Ascending aorta (tissue), 2 donors: ENCODE results near the gene TOX3. TPM values are rescaled to one million over a fixed set of nuclear protein-coding genes. Genes with fewer than 3 reads are reported as not detected.

ENCODE experiments used
- DNase-seq, 2 donors: peaks; one replicate each; pipeline ENCODE4 v3.0.0-alpha.2; 2019; ENCODE audit warnings: low spot score in 2 of 2
- H3K27ac ChIP-seq, 2 donors: fragments of 200-600 bp; sonication (generic); one replicate each; pipeline ENCODE4 v1.5.1; 2016 to 2017; ENCODE audit warnings: mild to moderate bottlenecking in 1 of 2
- H3K27me3 ChIP-seq: fragments of 200-600 bp; sonication (generic); one replicate; pipeline ENCODE4 v1.5.1; 2017
- H3K36me3 ChIP-seq, 2 donors: fragments of 200-600 bp; sonication (generic); one replicate each; pipeline ENCODE4 v1.5.1; 2016
- H3K4me1 ChIP-seq, 2 donors: fragments of 200-600 bp; sonication (generic); one replicate each; pipeline ENCODE4 v1.5.1; 2016 to 2017; ENCODE audit warnings: mild to moderate bottlenecking in 1 of 2
- H3K4me3 ChIP-seq, 2 donors: fragments of 200-600 bp; sonication (generic); one replicate each; pipeline ENCODE4 v1.5.1; 2016 to 2017; ENCODE audit warnings: mild to moderate bottlenecking in 1 of 2
- H3K9me3 ChIP-seq, 2 donors: fragments of 200-600 bp; sonication (generic); one replicate each; pipeline ENCODE4 v1.5.1; 2016
- CTCF ChIP-seq, 3 experiments: fragments of 200-600 bp in 2 of 3; fragments of 450-650 bp in 1 of 3; sonication (generic) in 2 of 3; IDR thresholded peaks; one replicate each; pipeline ENCODE4 v1.5.1; 2016 to 2019; ENCODE audit warnings: antibody characterized with exemption in 3 of 3, mild to moderate bottlenecking in 1 of 3, moderate library complexity in 1 of 3
- intact Hi-C: fragments of 100-400 bp; cut with DNase I; formaldehyde crosslinking; loops from one replicate; pipeline ENCODE4 v1.15.1; 2023
- total RNA-seq: library from RNA; depleted of rRNA; stranded (reverse); fragments of >200 nt; gene quantifications from one replicate; pipeline ENCODE4 v1.1.0, GENCODE V29; 2016

Gene TOX3
- total RNA-seq, 1 donor from 2014 or later: not detected

DNA sequence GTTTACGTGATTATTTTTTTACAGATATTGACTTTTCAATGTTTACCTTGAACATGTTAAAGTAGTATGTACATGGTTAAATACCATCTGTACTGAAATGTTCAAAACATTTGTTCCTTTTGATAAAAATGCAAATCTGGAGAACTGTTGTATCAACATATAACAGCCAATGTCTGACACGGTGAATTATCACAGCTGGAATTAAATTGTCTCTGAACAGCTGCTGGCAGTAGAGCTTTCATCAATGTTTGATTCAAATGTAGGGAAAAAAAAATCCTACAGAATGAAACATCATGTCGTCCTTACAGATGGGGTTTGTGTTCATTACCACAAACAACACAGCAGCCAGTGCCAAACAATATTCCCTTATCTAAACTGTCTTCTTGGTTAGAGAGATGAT, 79.9 kb downstream of the TOX3 start:
- Histone ChIP-seq H3K36me3 (no peaks in the 10 kb centered on the region), H3K4me1 (no peaks in the 10 kb centered on the region), H3K27ac (no peak overlapping the region), H3K27me3 (no peaks in the 10 kb centered on the region), H3K9me3 (no peaks in the 10 kb centered on the region), H3K4me3 (no peak overlapping the region)
- TF ChIP-seq CTCF (IDR thresholded peaks at IDR 0.05): no peak
- no peak for DNase-seq
- intact Hi-C loops: no loop called here

DNA sequence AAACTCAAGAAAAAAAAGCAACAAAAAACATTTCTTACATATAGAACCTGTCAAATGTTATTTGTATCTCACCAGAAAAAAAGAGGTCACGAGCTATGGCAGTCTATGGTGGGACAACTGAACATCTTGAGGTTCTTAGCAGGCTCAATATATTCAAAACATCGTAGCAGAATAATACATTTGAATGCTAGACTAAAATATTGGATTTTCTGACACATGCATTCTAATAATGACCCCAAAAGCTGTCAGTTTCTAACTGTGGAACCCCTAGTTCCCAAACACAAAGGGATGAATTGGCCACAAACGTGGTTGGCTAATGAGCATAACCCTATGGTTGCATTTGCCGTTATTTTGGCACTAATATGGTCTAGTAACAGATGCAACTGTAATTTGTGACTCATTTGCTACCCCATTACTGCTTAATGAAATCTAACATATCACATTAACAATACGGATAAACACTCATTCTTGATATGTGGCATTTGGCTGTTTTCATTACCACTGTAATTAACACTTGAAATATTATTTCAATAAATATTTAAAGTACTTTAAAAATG, 81.2 kb downstream of the TOX3 start:
- intact Hi-C loops: no loop called here
- TF ChIP-seq CTCF (IDR thresholded peaks at IDR 0.05): no peak
- Histone ChIP-seq H3K4me1 (no peaks in the 10 kb centered on the region), H3K27ac (no peak overlapping the region), H3K4me3 (no peak overlapping the region), H3K36me3 (no peaks in the 10 kb centered on the region), H3K27me3 (no peaks in the 10 kb centered on the region), H3K9me3 (no peaks in the 10 kb centered on the region)
- no peak for DNase-seq

- no peaks in the 10 kb centered on the region for H3K36me3 ChIP-seq
- no peak for DNase-seq
- intact Hi-C loops: no loop called here
- H3K9me3 ChIP-seq: no peaks in the 10 kb centered on the region
- H3K4me3 ChIP-seq: no peak overlapping the region
- TF ChIP-seq CTCF (IDR thresholded peaks at IDR 0.05): no peak
- H3K27ac ChIP-seq: no peak overlapping the region
- no peaks in the 10 kb centered on the region for H3K27me3 ChIP-seq
- no peaks in the 10 kb centered on the region for H3K4me1 ChIP-seq
These were observed 83.0 kb downstream of the TOX3 start for GRCh38 chr16:52463904-52464303.

DNA sequence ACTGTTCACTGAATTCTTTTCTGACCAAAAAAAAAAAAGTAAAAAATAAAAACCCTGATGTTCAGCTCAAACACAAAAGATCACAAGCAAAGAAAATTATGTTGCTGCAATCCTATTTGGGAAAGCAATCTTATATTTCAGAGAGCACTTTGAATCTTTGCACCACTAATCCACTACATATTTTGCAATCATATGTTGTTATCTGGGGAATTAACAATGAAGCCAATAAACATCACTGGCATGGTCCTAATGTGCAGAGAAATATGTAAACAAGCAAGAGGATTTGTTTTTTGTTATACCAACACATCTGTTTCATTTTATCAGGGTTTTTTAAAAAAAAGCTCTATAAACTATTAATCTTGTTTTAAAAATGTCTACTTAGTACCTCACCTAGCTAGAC, 84.1 kb downstream of the TOX3 start:
- no peaks in the 10 kb centered on the region for H3K9me3 ChIP-seq
- intact Hi-C loops: no loop called here
- H3K27ac ChIP-seq: no peak overlapping the region
- H3K4me1 ChIP-seq: no peaks in the 10 kb centered on the region
- H3K4me3 ChIP-seq: no peak overlapping the region
- no peak for DNase-seq
- H3K36me3 ChIP-seq: no peaks in the 10 kb centered on the region
- H3K27me3 ChIP-seq: no peaks in the 10 kb centered on the region
- TF ChIP-seq CTCF (IDR thresholded peaks at IDR 0.05): no peak

GRCh38 chr16:52460639-52461178, 86.2 kb downstream of the TOX3 start:
- Histone ChIP-seq H3K4me3 (no peak overlapping the region), H3K27me3 (no peaks in the 10 kb centered on the region), H3K36me3 (no peaks in the 10 kb centered on the region), H3K9me3 (no peaks in the 10 kb centered on the region), H3K27ac (no peak overlapping the region), H3K4me1 (no peaks in the 10 kb centered on the region)
- intact Hi-C loops: no loop called here
- TF ChIP-seq CTCF (IDR thresholded peaks at IDR 0.05): no peak
- DNase-seq: no peak

DNA sequence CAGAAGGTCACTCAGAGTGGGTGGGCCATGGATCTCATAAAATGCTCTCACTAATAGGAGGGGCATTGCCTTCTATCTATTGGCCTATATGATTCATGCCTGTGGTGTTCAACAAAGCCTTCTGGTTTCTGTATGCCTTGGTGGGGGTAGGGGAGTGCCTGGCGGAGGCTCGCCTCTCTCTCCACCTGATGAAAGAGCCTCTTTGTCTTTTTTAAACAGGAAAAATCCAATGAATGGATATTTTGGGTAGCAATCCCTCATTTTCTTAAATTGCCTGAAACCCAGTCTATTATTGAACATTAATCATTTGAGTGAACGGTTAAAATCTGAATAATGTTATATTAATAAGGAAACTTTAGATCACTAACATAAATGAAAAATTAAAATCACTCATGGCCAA, 90.6 kb downstream of the TOX3 start:
- Histone ChIP-seq H3K36me3 (no peaks in the 10 kb centered on the region), H3K4me1 (no peaks in the 10 kb centered on the region), H3K9me3 (no peaks in the 10 kb centered on the region), H3K27ac (no peak overlapping the region), H3K4me3 (no peak overlapping the region), H3K27me3 (no peaks in the 10 kb centered on the region)
- intact Hi-C loops: no loop called here
- TF ChIP-seq CTCF (IDR thresholded peaks at IDR 0.05): no peak
- DNase-seq: no peak
